Dendritic cell treated with granulocyte-macrophage colony-stimulating factor and Interleukin-4, amounts not matched to agents 40 ng/mL and 50 ng/mL, for 4 days (primary cell): Measurements from ENCODE around the gene NID1.

Experiments used
- H3K27ac Mint-ChIP-seq: one replicate; pipeline ENCODE4 v1.8.0; 2022; ENCODE audit warnings: mild to moderate bottlenecking, mixed read lengths
- H3K27me3 Mint-ChIP-seq: one replicate; pipeline ENCODE4 v1.8.0; 2022; ENCODE audit warnings: mild to moderate bottlenecking, mixed read lengths
- H3K36me3 Mint-ChIP-seq: one replicate; pipeline ENCODE4 v1.8.0; 2022; ENCODE audit warnings: low read depth, mixed read lengths
- H3K4me1 Mint-ChIP-seq: one replicate; pipeline ENCODE4 v1.8.0; 2022; ENCODE audit warnings: low read depth, mixed read lengths
- H3K4me3 Mint-ChIP-seq: one replicate; pipeline ENCODE4 v1.8.0; 2022; ENCODE audit warnings: mild to moderate bottlenecking, moderate library complexity, mixed read lengths
- H3K9me3 Mint-ChIP-seq: one replicate; pipeline ENCODE4 v1.8.0; 2022; ENCODE audit warnings: mixed read lengths
- intact Hi-C: fragments of 100-400 bp; cut with micrococcal nuclease; formaldehyde crosslinking; loops from one replicate; pipeline ENCODE4 v1.15.0; 2022

Gene NID1

DNA sequence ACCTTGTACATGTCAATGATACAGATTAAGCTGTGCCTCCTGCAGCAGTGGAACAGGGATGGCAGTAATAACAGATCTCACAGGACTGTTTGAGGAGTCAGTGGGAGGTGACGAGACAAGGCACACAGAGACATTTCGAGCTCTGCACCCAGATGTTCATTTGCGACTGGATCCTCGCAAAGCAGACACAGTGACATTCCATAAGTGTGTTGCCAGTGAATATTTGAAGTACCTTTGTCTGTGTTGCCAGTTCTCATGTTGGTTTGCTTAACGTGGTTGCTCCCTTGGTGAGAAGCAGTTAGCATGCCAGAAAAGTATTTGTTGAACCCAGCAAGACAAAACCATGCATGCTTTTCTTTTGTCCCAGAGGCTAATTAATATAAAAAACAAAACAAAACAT, 67.0 kb downstream of the NID1 start:
- intact Hi-C loops = no loop called here
- no peaks in the 10 kb centered on the region for H3K9me3 Mint-ChIP-seq
- H3K36me3 Mint-ChIP-seq = no peaks in the 10 kb centered on the region
- H3K27ac Mint-ChIP-seq = no peak overlapping the region
- no peaks in the 10 kb centered on the region for H3K27me3 Mint-ChIP-seq
- H3K4me1 Mint-ChIP-seq = peaks cover 43% of the 10 kb centered on the region
- no peak overlapping the region for H3K4me3 Mint-ChIP-seq

DNA sequence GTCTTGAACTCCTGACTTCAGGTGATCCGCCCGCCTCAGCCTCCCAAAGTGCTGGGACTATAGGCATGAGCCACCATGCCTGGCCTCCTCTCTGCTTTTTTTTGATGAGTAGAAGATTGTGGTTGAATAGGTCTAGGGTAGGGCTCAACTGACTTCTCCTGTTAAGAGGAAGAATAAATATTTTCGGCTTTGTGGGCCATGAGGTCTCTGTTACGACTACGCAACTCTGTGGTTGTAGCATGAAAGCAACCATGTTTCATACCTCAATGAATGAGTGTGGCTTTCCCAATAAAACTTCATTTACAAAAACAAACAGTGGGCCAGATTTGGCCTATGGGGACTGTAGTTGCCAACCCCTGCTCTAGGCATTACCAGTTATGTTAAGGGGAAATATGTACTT, 67.8 kb downstream of the NID1 start:
- Mint-ChIP-seq H3K4me1 (peaks cover 43% of the 10 kb centered on the region), H3K27ac (no peak overlapping the region), H3K4me3 (no peak overlapping the region), H3K9me3 (no peaks in the 10 kb centered on the region), H3K27me3 (no peaks in the 10 kb centered on the region), H3K36me3 (no peaks in the 10 kb centered on the region)
- intact Hi-C loops = no loop called here

DNA sequence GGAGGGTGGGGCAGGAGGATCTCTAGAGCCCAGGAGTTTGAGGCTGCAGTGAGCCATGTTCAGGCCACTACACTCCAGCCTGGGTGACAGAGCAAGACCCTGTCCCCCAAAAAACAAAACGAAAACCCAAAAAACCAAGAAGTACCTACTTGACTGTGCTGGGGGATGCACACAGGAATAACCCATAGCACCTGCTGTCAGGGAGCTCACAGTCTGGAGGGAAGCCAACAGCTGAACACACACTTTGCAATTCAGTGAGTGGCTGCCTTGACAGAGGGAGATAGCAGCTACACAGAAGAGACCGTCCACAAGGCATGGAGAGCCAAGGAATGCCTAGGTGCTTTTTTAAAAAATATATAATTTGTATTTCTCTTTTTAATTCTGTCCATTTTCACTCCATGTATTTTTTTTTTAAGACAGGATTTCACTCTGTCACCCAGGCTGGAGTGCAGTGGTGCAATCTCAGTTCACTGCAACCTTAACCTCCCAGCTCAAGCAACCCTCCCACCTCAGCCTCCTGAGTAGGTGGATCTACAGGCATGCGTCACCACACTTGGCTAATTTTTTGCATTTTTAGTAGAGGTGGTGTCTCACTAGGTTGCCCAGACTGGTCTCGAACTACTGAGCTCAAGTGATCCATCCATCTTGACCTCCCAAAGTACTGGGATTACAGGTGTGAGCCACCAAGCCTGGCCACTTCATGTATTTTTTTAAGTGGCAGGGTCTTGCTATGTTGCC, 68.7 kb downstream of the NID1 start:
- Mint-ChIP-seq H3K9me3 (no peaks in the 10 kb centered on the region), H3K4me1 (peaks cover 35% of the 10 kb centered on the region), H3K27ac (no peak overlapping the region), H3K36me3 (no peaks in the 10 kb centered on the region), H3K4me3 (no peak overlapping the region), H3K27me3 (no peaks in the 10 kb centered on the region)
- intact Hi-C loops = no loop called here

DNA sequence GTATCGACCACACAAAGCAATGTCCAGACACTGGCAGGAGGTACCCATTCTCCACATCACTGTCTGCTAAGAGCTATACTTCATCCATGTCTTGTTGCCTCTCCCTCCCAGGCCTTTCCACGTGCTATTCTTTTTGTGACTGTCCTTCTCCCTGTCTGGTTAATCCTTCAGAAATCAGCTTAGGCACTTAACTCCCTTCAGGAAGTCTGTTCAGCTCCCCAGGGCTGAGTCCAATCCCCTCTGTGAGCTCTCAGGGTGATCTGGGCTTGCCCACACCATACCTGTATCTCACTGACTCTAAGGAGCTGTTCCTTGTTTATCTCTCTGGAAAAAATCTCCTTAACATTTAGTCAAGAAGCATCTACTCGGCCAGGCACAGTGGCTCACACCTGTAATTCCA, 69.4 kb downstream of the NID1 start:
- Mint-ChIP-seq H3K36me3 (no peaks in the 10 kb centered on the region), H3K4me1 (peaks cover 35% of the 10 kb centered on the region), H3K27me3 (no peaks in the 10 kb centered on the region), H3K27ac (no peak overlapping the region), H3K4me3 (no peak overlapping the region), H3K9me3 (peaks cover 4% of the 10 kb centered on the region)
- intact Hi-C loops = no loop called here

DNA sequence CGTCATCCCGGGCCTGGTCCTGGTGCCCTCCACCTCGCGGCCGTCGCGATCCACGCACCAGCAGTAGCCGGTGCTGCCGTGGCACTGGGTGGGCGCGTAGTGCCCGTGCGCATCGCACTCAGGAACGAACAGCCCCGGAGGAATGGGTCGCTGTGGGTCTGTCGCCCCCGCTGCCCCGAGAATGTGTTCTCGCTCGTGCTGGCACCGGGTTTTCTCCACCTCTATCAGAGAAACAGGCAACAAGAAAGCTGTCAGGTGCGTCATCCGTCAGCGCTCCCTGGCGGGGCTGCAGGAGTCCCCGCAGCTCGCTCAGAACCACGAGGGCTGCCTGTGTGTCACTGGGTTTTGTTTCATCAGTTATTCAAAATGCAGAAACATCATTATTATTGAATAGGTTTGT, 71.2 kb downstream of the NID1 start:
- Mint-ChIP-seq H3K27me3 (no peaks in the 10 kb centered on the region), H3K4me3 (no peak overlapping the region), H3K36me3 (peaks cover 8% of the 10 kb centered on the region), H3K9me3 (peaks cover 17% of the 10 kb centered on the region), H3K27ac (no peak overlapping the region), H3K4me1 (peaks cover 16% of the 10 kb centered on the region)
- intact Hi-C loops = no loop called here

DNA sequence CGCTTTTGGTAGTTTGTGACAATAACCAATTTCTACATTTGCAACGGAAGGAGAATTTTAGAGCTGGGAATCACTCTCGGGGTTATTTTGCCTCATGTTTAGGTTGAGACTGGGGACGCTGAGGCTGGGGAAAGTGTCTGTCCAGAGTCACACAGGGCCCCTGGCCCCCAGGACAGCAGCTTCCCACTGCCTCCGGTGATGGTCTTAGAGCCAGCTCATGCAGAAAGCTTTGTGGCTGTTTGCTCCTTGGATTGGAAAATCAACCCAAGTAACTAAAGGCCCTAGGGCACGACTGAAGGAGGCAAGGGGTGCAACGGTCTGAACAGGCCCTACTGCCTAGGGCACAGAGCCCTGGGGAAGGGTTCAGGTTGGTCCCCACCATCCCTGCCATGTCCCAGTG, 72.0 kb downstream of the NID1 start:
- intact Hi-C loops = no loop called here
- peaks cover 23% of the 10 kb centered on the region for H3K9me3 Mint-ChIP-seq
- no peaks in the 10 kb centered on the region for H3K27me3 Mint-ChIP-seq
- no peak overlapping the region for H3K4me3 Mint-ChIP-seq
- peaks cover 8% of the 10 kb centered on the region for H3K36me3 Mint-ChIP-seq
- no peak overlapping the region for H3K27ac Mint-ChIP-seq
- H3K4me1 Mint-ChIP-seq = peaks cover 16% of the 10 kb centered on the region

DNA sequence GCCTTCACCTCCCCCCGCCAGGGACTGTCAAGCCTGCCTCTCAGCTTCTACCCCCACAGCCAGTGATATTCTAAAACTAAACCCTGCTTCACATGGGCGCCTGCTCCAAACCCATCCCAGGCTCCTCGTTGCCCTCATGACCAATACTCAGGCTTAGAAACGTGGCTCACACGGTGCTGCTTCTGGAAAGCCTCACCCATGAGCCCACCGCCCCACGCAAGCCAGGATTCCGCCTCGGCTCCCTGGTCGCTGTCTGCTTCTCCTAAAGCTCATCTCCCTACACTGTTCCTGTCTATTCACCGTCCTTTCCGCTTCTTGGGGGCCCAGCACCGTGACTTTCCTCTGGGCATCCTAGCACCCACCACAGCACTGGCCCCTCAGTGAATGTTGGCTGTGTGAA, 72.5 kb downstream of the NID1 start:
- Mint-ChIP-seq H3K4me1 (peaks cover 20% of the 10 kb centered on the region), H3K4me3 (no peak overlapping the region), H3K36me3 (peaks cover 8% of the 10 kb centered on the region), H3K27ac (no peak overlapping the region), H3K9me3 (peaks cover 28% of the 10 kb centered on the region), H3K27me3 (no peaks in the 10 kb centered on the region)
- intact Hi-C loops = no loop called here

DNA sequence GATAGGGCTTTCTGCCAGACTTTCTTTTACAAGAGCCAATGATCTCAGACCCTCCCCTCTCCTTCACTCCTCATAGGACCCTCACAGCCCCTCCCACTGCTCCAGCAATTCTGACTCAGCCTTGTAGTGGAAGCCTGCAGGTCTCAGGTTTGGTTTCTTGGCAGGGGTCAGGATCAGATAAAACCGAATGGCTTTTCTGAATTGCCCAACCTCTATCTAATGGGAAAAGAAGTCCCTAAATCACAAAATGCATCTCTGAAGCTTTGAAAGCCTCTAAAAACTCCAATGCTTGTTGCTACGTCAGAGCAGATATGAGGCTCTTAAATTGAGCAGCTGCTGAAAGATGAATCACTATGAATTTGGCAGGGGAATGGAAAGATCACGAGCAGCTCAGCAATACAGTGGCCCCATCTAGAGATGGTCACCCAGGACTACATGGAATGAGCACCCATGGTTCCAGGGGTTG, 74.5 kb downstream of the NID1 start:
- H3K4me1 Mint-ChIP-seq = peaks cover 10% of the 10 kb centered on the region
- intact Hi-C loops = no loop called here
- H3K4me3 Mint-ChIP-seq = no peak overlapping the region
- peaks cover 28% of the 10 kb centered on the region for H3K9me3 Mint-ChIP-seq
- no peaks in the 10 kb centered on the region for H3K27me3 Mint-ChIP-seq
- no peak overlapping the region for H3K27ac Mint-ChIP-seq
- peaks cover 8% of the 10 kb centered on the region for H3K36me3 Mint-ChIP-seq

DNA sequence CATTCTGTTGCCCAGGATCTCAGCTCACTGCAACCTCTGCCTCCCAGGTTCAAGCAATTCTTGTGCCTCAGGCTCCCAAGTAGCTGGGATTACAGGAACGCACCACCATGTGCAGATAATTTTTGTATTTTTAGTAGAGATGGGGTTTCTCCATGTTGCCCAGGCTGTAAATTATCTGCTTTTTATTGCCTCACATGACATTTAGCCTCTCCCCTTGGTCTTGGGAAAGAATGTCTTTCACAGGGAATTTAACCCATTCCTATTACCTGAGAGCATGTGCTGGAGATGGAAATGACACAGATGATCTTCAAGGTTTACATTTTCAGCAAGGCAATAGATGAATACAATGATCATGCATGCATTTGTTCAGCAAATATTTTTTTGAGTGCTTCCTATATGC, 75.8 kb downstream of the NID1 start:
- Mint-ChIP-seq H3K36me3 (peaks cover 8% of the 10 kb centered on the region), H3K4me3 (no peak overlapping the region), H3K9me3 (peaks cover 28% of the 10 kb centered on the region), H3K27me3 (no peaks in the 10 kb centered on the region), H3K27ac (no peak overlapping the region), H3K4me1 (peaks cover 10% of the 10 kb centered on the region)
- intact Hi-C loops = no loop called here

DNA sequence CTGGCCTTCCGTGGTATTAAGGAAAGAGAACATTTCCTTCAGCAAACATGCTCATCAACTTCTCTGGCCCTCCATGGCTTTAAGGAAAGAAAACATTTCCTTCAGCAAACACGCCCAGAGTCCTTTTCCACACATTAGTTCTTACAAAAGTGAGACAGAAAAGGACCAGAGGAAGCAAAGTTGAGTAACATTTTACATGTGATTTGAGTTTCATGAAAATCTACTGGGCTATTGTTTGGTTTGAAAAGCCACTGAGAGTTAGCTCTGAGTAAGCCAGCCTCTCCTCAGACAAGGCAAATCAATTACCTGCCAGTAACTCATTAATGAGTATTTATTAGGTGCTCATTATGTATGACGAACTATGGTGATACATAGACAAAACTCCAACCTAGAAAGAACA, 78.0 kb downstream of the NID1 start:
- Mint-ChIP-seq H3K27me3 (no peaks in the 10 kb centered on the region), H3K4me3 (no peak overlapping the region), H3K27ac (no peak overlapping the region), H3K36me3 (peaks cover 8% of the 10 kb centered on the region), H3K4me1 (peaks cover 9% of the 10 kb centered on the region), H3K9me3 (peaks cover 28% of the 10 kb centered on the region)
- intact Hi-C loops = no loop called here

DNA sequence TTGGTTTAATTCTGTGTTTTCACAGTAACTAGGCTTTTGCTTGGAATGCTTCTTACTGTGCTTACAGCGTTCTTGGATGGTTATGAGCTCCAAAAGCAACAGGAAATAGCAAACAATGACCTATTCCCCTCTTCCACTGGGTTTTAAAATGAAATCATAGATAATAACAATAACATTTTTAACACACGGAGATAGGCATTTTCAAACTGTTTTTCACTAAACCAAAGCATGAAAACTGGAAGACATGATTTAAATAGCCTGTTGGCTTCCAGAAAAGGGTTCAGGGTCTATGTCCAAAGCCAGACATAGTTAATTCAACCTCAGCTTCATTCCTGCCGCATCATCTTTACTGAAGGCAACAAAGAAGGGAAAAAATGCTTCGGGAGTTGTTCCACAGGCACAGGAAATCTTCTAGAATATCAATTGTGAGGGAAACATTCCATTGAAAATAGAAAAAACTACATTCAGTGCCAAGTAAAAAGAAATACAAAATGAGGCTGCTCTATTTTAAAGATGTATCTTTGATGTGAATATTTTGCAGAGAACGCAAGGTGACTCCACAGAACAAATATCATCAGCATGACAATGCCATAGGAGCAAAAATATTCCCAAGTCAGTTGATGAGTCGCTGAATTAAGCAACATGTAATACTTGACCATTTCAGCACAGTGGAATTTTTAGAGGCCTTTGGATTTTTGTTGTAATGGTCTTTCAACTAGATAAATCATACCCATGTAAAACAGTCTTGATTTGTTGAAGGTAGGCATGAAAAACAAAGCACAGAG, 80.7 kb downstream of the NID1 start:
- intact Hi-C loops = no loop called here

DNA sequence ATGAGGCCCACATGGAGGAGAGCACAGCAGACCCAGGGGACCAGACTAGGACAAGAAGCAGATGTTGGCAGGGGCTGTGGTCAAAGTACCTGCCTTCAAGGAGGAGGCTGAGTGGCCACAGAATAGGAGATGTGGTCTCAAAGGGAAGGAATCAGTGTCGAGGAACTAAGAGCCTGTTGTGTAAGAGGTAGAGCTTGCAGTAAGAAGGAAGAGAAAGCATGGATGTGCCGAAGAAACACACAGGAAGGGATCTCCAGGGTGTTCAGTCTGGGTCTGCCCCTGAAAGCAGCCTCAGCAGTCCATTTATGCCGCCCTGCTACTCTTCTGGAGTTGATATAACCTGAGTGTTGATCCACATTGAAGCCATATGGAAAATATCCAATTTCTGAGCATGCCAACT, 83.9 kb downstream of the NID1 start:
- Mint-ChIP-seq H3K27ac (peak overlapping the region; percentile 35), H3K36me3 (no peaks in the 10 kb centered on the region), H3K9me3 (no peaks in the 10 kb centered on the region), H3K4me3 (peak overlapping the region; percentile 30), H3K27me3 (no peaks in the 10 kb centered on the region), H3K4me1 (peaks cover 47% of the 10 kb centered on the region)
- intact Hi-C loops = no loop called here

More for the DNA sequence above, 80.7 kb downstream of the NID1 start:
- peaks cover 35% of the 10 kb centered on the region for H3K4me1 Mint-ChIP-seq
- H3K27ac Mint-ChIP-seq = no peak overlapping the region
- H3K36me3 Mint-ChIP-seq = no peaks in the 10 kb centered on the region
- H3K4me3 Mint-ChIP-seq = no peak overlapping the region
- peaks cover 12% of the 10 kb centered on the region for H3K9me3 Mint-ChIP-seq
- H3K27me3 Mint-ChIP-seq = no peaks in the 10 kb centered on the region

DNA sequence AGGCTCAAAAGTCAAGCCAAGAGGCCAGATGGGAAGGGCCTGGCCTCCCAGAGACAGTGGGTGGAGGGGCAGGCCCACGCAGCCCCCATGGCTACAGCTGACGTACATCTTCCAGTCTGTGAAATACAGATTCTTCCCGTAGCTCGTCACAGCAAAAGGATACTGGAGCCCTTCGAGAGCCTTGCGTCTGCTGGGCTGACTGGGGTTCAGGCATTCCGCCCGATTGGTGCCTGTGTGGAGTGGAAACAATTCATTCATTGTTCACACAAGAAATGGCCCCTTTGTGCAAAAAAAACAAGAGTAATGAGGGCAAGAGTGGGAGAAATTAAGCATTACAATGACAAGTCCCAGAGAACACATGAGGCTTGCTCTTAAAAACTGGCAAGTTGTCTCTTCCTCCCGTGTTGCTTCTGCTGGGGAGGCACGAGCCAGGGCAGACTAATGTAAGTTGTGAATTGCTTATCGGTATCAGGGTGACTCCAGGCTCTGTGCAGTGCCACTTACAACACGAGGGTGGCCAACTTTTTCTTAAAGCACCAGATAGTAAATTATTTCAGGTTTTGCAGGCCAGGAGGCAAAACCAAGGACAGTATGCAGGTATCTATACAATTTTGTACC, 85.1 kb downstream of the NID1 start:
- Mint-ChIP-seq H3K4me3 (no peak overlapping the region), H3K36me3 (no peaks in the 10 kb centered on the region), H3K27ac (peak overlapping the region; percentile 35), H3K9me3 (no peaks in the 10 kb centered on the region), H3K4me1 (peaks cover 48% of the 10 kb centered on the region), H3K27me3 (no peaks in the 10 kb centered on the region)
- intact Hi-C loops = loop anchor here (10.0 kb wide), 1 partner anchor 145 kb away; no protein-coding TSS in a partner anchor

DNA sequence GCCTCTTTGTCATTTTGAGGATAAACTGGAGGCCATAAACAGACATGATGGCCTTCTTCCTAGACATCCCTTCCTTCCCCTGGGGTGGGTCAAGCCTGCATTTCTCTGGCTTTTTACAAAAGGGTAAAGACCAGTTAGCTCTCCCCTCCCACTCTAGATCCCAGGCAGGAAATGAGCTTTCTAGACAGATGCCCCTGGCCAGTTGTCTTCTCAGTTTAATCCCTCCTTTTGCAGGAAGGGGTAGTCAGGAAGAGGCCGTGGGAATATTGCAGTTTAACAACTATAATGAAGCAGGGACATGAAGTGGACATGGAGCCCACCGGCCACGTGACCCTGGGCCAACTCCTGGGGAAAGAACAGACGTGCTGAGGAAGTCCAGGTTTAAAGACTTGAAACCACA, 85.7 kb downstream of the NID1 start:
- no peaks in the 10 kb centered on the region for H3K36me3 Mint-ChIP-seq
- intact Hi-C loops = loop anchor here (10.0 kb wide), 1 partner anchor 144 kb away; no protein-coding TSS in a partner anchor
- no peaks in the 10 kb centered on the region for H3K9me3 Mint-ChIP-seq
- no peak overlapping the region for H3K27ac Mint-ChIP-seq
- peaks cover 48% of the 10 kb centered on the region for H3K4me1 Mint-ChIP-seq
- H3K27me3 Mint-ChIP-seq = no peaks in the 10 kb centered on the region
- H3K4me3 Mint-ChIP-seq = no peak overlapping the region
